ENCODE data around the gene PHPT1. TPM values are rescaled to one million over a fixed set of nuclear protein-coding genes. Genes with fewer than 3 reads are reported as not detected.

The PHPT1 gene
- total RNA-seq, 6 experiments from 2014 or later = 30.5 to 66.6 (median 49.3) TPM

DNA sequence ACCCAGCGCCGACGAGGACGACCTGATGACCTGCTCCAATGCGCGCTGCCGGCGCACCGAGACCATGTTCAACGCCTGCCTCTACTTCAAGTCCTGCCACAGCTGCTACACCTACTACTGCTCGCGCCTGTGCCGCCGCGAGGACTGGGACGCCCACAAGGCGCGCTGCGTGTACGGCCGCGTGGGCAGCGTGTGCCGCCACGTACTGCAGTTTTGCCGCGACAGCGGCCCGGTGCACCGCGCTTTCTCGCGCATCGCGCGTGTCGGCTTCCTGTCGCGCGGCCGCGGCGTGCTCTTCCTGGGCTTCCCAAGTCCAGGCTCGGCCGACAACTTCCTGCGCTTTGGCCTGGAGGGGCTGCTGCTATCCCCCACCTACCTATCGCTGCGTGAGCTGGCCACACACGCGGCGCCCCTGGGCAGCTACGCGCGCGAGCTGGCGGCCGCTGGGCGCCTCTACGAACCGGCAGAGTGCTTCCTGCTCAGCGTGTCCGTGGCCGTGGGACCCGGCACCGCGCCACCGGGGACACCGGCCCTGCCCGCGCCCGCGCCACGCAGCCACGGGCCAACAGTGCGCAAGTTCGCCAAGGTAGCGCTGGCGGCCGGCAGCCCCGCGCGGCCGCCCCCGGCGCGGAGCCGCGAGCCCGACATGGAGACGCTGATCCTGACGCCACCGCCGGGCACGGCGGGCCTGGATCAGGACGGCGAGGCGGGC is 2.7 kb upstream of the PHPT1 start:
- ATAC-seq (no peak), DNase-seq (no peak)
- WGBS (ENCODE audit: insufficient coverage, low coverage, low lambda C conversion rate, missing lambda C conversion rate) = no CpG with 5 or more reads among the region's 98 CpGs
- Histone ChIP-seq H3K4me3 (no peak overlapping the region), H3K27me3 (no peaks in the 10 kb centered on the region), H3K27ac (no peak overlapping the region), H3K4me1 (peaks cover 0 to 40% (median 14%) of the 10 kb centered on the region in 4 donors), H3K9me3 (no peaks in the 10 kb centered on the region), H3K36me3 (peaks cover 0 to 4% (median 0%) of the 10 kb centered on the region in 4 donors)
- intact Hi-C loops (cut with DNase I) = loop anchor here in 1 of 2 donors (5.0 kb wide), 1 partner anchor 186 kb away; the partner anchor contains the start of gene FUT7
- TF ChIP-seq, protein P1, sequence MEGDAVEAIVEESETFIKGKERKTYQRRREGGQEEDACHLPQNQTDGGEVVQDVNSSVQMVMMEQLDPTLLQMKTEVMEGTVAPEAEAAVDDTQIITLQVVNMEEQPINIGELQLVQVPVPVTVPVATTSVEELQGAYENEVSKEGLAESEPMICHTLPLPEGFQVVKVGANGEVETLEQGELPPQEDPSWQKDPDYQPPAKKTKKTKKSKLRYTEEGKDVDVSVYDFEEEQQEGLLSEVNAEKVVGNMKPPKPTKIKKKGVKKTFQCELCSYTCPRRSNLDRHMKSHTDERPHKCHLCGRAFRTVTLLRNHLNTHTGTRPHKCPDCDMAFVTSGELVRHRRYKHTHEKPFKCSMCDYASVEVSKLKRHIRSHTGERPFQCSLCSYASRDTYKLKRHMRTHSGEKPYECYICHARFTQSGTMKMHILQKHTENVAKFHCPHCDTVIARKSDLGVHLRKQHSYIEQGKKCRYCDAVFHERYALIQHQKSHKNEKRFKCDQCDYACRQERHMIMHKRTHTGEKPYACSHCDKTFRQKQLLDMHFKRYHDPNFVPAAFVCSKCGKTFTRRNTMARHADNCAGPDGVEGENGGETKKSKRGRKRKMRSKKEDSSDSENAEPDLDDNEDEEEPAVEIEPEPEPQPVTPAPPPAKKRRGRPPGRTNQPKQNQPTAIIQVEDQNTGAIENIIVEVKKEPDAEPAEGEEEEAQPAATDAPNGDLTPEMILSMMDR (IDR thresholded peaks at IDR 0.05) = no peak
- TF ChIP-seq POLR2A (IDR thresholded peaks at IDR 0.05) = no peak

DNA sequence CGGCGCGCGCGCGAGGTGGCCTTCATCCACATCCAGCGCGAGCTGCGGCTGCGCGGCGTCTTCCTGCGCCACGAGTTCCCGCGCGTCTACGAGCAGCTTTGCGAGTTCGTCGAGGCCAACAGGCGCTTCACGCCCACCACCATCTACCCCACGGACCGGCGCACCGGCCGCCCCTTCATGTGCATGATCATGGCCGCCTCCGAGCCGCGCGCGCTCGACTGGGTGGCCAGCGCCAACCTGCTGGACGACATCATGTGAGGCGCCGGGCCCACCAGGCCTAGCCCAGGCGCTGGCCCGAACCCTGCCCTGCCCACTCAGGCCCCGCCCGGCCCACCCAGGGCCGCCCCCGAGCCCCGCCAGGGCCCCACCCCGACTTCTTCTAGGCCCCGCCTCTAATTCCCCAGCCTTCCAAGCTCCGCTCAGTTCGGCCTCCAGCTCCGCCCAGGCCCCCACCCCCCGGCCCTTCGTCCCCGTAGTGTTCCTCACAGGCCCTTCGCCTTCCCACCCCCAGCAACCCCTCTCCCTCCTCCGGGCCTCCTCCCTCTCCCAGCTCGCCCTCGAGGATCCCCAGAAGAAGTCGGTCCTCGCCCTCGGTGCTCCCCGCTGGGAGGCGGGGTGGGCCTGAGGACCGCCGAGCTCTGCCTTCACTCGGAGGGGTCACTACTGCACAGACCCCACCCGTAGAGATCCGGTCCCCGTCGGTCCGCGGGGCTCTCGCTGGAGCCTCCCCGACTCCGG is 2.0 kb upstream of the PHPT1 start:
- TF ChIP-seq POLR2A (IDR thresholded peaks at IDR 0.05) = no peak
- TF ChIP-seq, protein P1 (IDR thresholded peaks at IDR 0.05) = no peak
- no peaks in the 10 kb centered on the region for H3K9me3 ChIP-seq
- peaks cover 0 to 4% (median 0%) of the 10 kb centered on the region in 4 donors for H3K36me3 ChIP-seq
- H3K4me3 ChIP-seq = peak overlapping the region; percentile 61 to 84 (median 65)
- DNase-seq (peak in 1 of 3 donors; percentile 64), ATAC-seq (peak in 2 of 4 donors; percentile 2 to 23)
- H3K27ac ChIP-seq = peak overlapping the region; percentile 81 to 88 (median 85)
- intact Hi-C loops (cut with DNase I) = loop anchor here in 1 of 2 donors (5.0 kb wide), 1 partner anchor 185 kb away; the partner anchor contains the start of gene FUT7
- WGBS (ENCODE audit: insufficient coverage, low coverage, low lambda C conversion rate, missing lambda C conversion rate) = 2% methylated on average over 22 of the region's 75 CpGs
- peaks cover 0 to 40% (median 13%) of the 10 kb centered on the region in 4 donors for H3K4me1 ChIP-seq
- H3K27me3 ChIP-seq = no peaks in the 10 kb centered on the region

GRCh38 chr9:136847826-136848392 is 1.3 kb upstream of the PHPT1 start:
- H3K27ac ChIP-seq = peak overlapping the region; percentile 81 to 88 (median 85)
- H3K27me3 ChIP-seq = no peaks in the 10 kb centered on the region
- intact Hi-C loops (cut with DNase I) = loop anchor here in 1 of 2 donors (5.0 kb wide), 1 partner anchor 184 kb away; the partner anchor contains the start of gene FUT7
- H3K4me1 ChIP-seq = peaks cover 0 to 37% (median 15%) of the 10 kb centered on the region in 4 donors
- H3K9me3 ChIP-seq = no peaks in the 10 kb centered on the region
- peak overlapping the region; percentile 61 to 84 (median 65) for H3K4me3 ChIP-seq
- WGBS (ENCODE audit: insufficient coverage, low coverage, low lambda C conversion rate, missing lambda C conversion rate) = 3% methylated on average over 7 of the region's 48 CpGs
- ATAC-seq (peak; percentile 44 to 60 (median 46)), DNase-seq (peak; percentile 92 to 94 (median 92))
- TF ChIP-seq POLR2A (IDR thresholded peaks at IDR 0.05) = peak; percentile 86
- TF ChIP-seq, protein P1 (IDR thresholded peaks at IDR 0.05) = no peak
- peaks cover 0 to 4% (median 0%) of the 10 kb centered on the region in 4 donors for H3K36me3 ChIP-seq

DNA sequence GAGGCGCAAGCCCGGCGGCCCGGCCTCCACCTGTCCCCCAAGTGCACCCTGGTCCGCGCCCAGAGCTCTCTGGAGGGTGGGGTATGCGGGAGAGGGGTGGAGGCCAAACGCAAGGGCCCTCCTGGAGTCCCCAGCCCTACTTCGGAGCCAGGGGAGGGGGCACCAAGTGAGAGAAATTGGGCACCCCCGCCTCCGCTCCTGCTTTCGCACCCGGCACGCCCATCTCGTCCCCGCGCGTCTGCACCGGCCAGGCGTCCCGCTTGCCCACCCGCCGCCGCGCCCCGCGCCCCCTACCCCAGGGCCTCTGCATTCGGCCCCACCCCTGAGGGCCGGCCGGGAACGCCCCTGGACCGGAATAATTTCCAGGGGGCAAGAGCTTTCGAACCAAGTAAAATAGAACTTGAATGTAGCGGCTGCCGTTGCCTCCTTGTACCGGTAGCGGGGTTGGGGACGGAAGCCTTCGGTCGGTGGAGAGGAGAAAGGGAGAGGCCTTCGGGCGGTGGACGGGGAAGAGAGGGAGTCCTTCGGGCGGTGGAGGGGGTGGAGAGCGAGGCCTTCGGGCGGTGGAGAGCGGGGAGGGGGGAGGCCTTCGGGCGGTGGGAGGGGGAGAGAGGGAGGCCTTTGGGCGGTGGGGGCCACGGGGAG is 694 bp upstream of the PHPT1 start:
- Histone ChIP-seq H3K27me3 (no peaks in the 10 kb centered on the region), H3K36me3 (peaks cover 0 to 4% (median 0%) of the 10 kb centered on the region in 4 donors), H3K27ac (peak overlapping the region; percentile 81 to 88 (median 85)), H3K9me3 (no peaks in the 10 kb centered on the region), H3K4me1 (peaks cover 0 to 31% (median 15%) of the 10 kb centered on the region in 4 donors), H3K4me3 (peak overlapping the region; percentile 61 to 84 (median 65))
- peak; percentile 1 to 14 (median 10) for ATAC-seq
- TF ChIP-seq, protein P1 (IDR thresholded peaks at IDR 0.05) = no peak
- no peak for TF ChIP-seq POLR2A (IDR thresholded peaks at IDR 0.05)
- intact Hi-C loops (cut with DNase I) = loop anchor here in 1 of 2 donors (5.0 kb wide), 1 partner anchor 184 kb away; the partner anchor contains the start of gene FUT7
- WGBS (ENCODE audit: insufficient coverage, low coverage, low lambda C conversion rate, missing lambda C conversion rate) = 1% methylated on average over 18 of the region's 53 CpGs
- peak in 1 of 3 donors; percentile 66 for DNase-seq

Data from right lobe of liver (tissue), 6 donors.